ENCODE measurements around the gene RSPRY1. TPM values are rescaled to one million over a fixed set of nuclear protein-coding genes. Genes with fewer than 3 reads are reported as not detected.

The RSPRY1 gene
- total and polyA plus RNA-seq, 2 of the 8 experiments (the other 6 are each of a cell fraction or from before 2014, with no cell fraction given) = 11.5 to 32.5 TPM

- Histone ChIP-seq H3K9ac (replicated peaks in 1 of 4; ENCODE audit: extremely low read depth in 1 of 4, low read depth in 3 of 4, low read length in 3 of 4) (no peak overlapping the region), H3K4ac (replicated peaks; ENCODE audit: insufficient read length, low read depth, low read length) (no peak overlapping the region), H2BK12ac (ENCODE audit: low read depth, low read length) (no peak overlapping the region), H3K79me2 (ENCODE audit: control insufficient read depth in 1 of 2, insufficient read depth in 2 of 2, low read length in 2 of 2) (no peaks in the 10 kb centered on the region), H4K5ac (ENCODE audit: insufficient read length, low read depth, low read length) (no peak overlapping the region), H2AFZ (ENCODE audit: low read length) (no peak overlapping the region), H3K14ac (ENCODE audit: insufficient read length) (no peak overlapping the region), H2BK5ac (ENCODE audit: low read depth, low read length) (no peak overlapping the region), H2BK20ac (ENCODE audit: low read length) (no peak overlapping the region), H3K27ac (ENCODE audit: low read depth, low read length) (no peak overlapping the region), H4K91ac (replicated peaks; ENCODE audit: insufficient read length, low read length) (no peak overlapping the region), H3K18ac (ENCODE audit: extremely low read depth, low read length) (no peak overlapping the region), H3K36me3 (ENCODE audit: control insufficient read depth in 2 of 4, insufficient read depth in 4 of 4, low read length in 3 of 4) (peaks cover 5 to 40% (median 25%) of the 10 kb centered on the region in 4 experiments), H3K4me1 (replicated peaks in 1 of 4; ENCODE audit: control insufficient read depth in 3 of 4, insufficient read depth in 4 of 4, low read length in 3 of 4) (no peaks in the 10 kb centered on the region), H3K4me3 (ENCODE audit: extremely low read depth in 1 of 4, insufficient read depth in 2 of 4, low read depth in 3 of 4, low read length in 4 of 4) (no peak overlapping the region), H2BK120ac (replicated peaks; ENCODE audit: low read depth, low read length) (no peak overlapping the region), H2AK5ac (ENCODE audit: low read depth, low read length) (no peak overlapping the region), H3K56ac (replicated peaks; ENCODE audit: insufficient read length, low read depth, low read length) (no peak overlapping the region), H4K8ac (ENCODE audit: extremely low read depth, insufficient read depth, low read length) (no peak overlapping the region), H3K23ac (ENCODE audit: insufficient read length) (no peak overlapping the region), H3K79me1 (ENCODE audit: low read depth, low read length) (no peaks in the 10 kb centered on the region), H3K27me3 (replicated peaks in 1 of 4; ENCODE audit: control insufficient read depth in 3 of 4, extremely low read depth in 1 of 4, insufficient read depth in 3 of 4, low read length in 3 of 4) (no peaks in the 10 kb centered on the region), H3K9me3 (ENCODE audit: insufficient read depth in 2 of 2, low read depth in 1 of 2, low read length in 1 of 2) (no peaks in the 10 kb centered on the region), H3K23me2 (ENCODE audit: low read depth, low read length) (no peaks in the 10 kb centered on the region), H4K20me1 (replicated peaks in 1 of 2; ENCODE audit: control insufficient read depth in 1 of 2, insufficient read depth in 2 of 2, low read length in 2 of 2) (no peaks in the 10 kb centered on the region), H3K4me2 (ENCODE audit: insufficient read depth in 1 of 2, low read depth in 2 of 2, low read length in 2 of 2) (no peak overlapping the region), H2BK15ac (ENCODE audit: low read length) (no peak overlapping the region)
- WGBS, 2 experiments (ENCODE audit: extremely low coverage in 1 of 2, insufficient coverage in 1 of 2, insufficient read length in 1 of 2, insufficient replicate concordance in 2 of 2, low coverage in 1 of 2, low lambda C conversion rate in 2 of 2, missing lambda C conversion rate in 1 of 2) = 100% methylated on average over 1 of the region's 1 CpG; no CpG with 5 or more reads in 1 of the 2 experiments
- no peak for FAIRE-seq
- CTCF ChIA-PET (ENCODE audit: partially characterized antibody) = interaction anchor here (1.1 to 1.3 kb wide), 2 partner anchors 13 kb away, joined by 3 read pairs; no protein-coding TSS in a partner anchor
- POLR2A ChIA-PET (ENCODE audit: partially characterized antibody) = no interaction called here
- no peak for DNase-seq (ENCODE audit: low read depth in 1 of 2, low spot score in 2 of 2)
- TF ChIP-seq RXRA (IDR thresholded peaks at IDR 0.05; ENCODE audit: insufficient read depth, low read depth, low read length) (no peak), RAD21 (IDR thresholded peaks at IDR 0.05 in 1 of 2, conservative IDR thresholded peaks at IDR 0.05 in 1 of 2; ENCODE audit: low read depth in 2 of 2, low read length in 2 of 2) (no peak), KDM5A (IDR thresholded peaks at IDR 0.05; ENCODE audit: low read length) (no peak)
These were observed 36.9 kb downstream of the RSPRY1 start for GRCh38 chr16:57223057-57223456.

All from H1 (cell line).